ENCODE data around the gene HUNK.

DNA sequence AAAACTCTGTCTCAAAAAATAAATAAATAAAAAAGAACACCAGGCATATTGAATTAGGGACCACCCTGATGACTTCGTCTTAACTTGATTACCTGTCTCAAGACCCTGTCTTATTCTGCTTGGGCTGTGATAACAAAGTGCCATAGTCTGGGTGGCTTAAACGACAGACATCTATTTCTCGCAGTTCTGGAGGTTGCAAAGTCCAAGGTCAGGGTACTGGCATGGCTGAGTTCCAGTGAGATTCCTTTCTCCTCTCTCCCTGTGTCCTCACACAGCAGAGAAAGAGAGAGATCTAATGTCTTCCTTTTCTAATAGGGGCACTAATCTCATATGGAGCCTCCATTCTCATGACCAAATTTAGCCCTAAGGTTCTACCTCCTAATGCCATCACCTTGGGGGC lies 145.6 kb downstream of the HUNK start:
- TF ChIP-seq RFX5 (IDR thresholded peaks at IDR 0.05; ENCODE audit: borderline replicate concordance, low read depth, low read length) (no peak), SIX5 (IDR thresholded peaks at IDR 0.05; ENCODE audit: low read depth, low read length) (no peak), POLR2A (IDR thresholded peaks at IDR 0.05; ENCODE audit: control extremely low read depth in 1 of 2, low read depth in 2 of 2, low read length in 2 of 2) (no peak), KDM5A (IDR thresholded peaks at IDR 0.05; ENCODE audit: low read length) (no peak), CBX5 (IDR thresholded peaks at IDR 0.05; ENCODE audit: low read depth, low read length) (no peak), EP300 (IDR thresholded peaks at IDR 0.05; ENCODE audit: borderline replicate concordance in 1 of 2, low read depth in 2 of 2, low read length in 2 of 2) (no peak), POLR2AphosphoS5 (IDR thresholded peaks at IDR 0.05; ENCODE audit: low read depth, low read length) (no peak)
- TF ChIP-seq, protein P1, sequence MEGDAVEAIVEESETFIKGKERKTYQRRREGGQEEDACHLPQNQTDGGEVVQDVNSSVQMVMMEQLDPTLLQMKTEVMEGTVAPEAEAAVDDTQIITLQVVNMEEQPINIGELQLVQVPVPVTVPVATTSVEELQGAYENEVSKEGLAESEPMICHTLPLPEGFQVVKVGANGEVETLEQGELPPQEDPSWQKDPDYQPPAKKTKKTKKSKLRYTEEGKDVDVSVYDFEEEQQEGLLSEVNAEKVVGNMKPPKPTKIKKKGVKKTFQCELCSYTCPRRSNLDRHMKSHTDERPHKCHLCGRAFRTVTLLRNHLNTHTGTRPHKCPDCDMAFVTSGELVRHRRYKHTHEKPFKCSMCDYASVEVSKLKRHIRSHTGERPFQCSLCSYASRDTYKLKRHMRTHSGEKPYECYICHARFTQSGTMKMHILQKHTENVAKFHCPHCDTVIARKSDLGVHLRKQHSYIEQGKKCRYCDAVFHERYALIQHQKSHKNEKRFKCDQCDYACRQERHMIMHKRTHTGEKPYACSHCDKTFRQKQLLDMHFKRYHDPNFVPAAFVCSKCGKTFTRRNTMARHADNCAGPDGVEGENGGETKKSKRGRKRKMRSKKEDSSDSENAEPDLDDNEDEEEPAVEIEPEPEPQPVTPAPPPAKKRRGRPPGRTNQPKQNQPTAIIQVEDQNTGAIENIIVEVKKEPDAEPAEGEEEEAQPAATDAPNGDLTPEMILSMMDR (IDR thresholded peaks at IDR 0.05; ENCODE audit: control extremely low read depth in 1 of 3, insufficient read depth in 1 of 3, low read depth in 1 of 3, low read length in 3 of 3) = no peak
